IMR-90 (cell line): Measurements from ENCODE around the gene HDAC6.

Source experiments
- POLR2A ChIP-seq: IDR thresholded peaks from 2 replicates; pipeline ENCODE4 v1.6.1; 2012; ENCODE audit warnings: mild to moderate bottlenecking, low read depth, low read length
- TF ChIP-seq, protein P1 (sequence below): conservative IDR thresholded peaks from 2 replicates; pipeline ENCODE4 v1.5.1; 2012; ENCODE audit warnings: mild to moderate bottlenecking, low read depth, low read length, improper control_type of control experiment

DNA sequence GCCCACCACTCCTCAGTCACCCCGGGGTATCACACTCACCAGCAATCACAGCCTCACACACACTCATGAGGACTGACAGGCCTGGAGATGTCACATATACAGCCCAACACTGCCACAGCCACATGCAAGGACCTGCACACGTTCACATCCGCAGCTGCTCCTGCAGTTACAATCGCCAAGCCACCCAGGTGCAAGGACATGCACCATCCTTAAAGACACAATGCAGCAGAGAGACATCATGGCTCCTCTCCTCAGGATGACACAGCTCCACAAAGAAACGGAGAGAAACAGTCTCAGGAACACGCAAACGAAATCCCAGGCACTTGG, 32.5 kb downstream of the HDAC6 start:
- TF ChIP-seq, protein P1, sequence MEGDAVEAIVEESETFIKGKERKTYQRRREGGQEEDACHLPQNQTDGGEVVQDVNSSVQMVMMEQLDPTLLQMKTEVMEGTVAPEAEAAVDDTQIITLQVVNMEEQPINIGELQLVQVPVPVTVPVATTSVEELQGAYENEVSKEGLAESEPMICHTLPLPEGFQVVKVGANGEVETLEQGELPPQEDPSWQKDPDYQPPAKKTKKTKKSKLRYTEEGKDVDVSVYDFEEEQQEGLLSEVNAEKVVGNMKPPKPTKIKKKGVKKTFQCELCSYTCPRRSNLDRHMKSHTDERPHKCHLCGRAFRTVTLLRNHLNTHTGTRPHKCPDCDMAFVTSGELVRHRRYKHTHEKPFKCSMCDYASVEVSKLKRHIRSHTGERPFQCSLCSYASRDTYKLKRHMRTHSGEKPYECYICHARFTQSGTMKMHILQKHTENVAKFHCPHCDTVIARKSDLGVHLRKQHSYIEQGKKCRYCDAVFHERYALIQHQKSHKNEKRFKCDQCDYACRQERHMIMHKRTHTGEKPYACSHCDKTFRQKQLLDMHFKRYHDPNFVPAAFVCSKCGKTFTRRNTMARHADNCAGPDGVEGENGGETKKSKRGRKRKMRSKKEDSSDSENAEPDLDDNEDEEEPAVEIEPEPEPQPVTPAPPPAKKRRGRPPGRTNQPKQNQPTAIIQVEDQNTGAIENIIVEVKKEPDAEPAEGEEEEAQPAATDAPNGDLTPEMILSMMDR: no peak
- no peak for TF ChIP-seq POLR2A
